H1 (cell line): Measurements from ENCODE around the gene HLA-DQA2. TPM values are rescaled to one million over a fixed set of nuclear protein-coding genes. Genes with fewer than 3 reads are reported as not detected.

Source experiments
- CTCF ChIA-PET: fragments of 300-600 bp; sonication (Branson Sonifier 250); formaldehyde crosslinking; loops from one replicate; lab custom pipeline; 2021; ENCODE audit not compliant: partially characterized antibody; lab: Charles Lee
- POLR2A ChIA-PET: fragments of 300-600 bp; sonication (Branson Sonifier 250); formaldehyde crosslinking; loops from one replicate; lab custom pipeline; 2021; ENCODE audit warnings: inconsistent platforms; ENCODE audit not compliant: partially characterized antibody; lab: Charles Lee
- DNase-seq, 2 experiments: peaks; one replicate each; pipeline versions ENCODE4 v3.0.0 to v3.0.0-alpha.2; 2010 to 2022; ENCODE audit warnings: low spot score in 2 of 2, low read depth in 1 of 2, mixed read lengths in 1 of 2
- FAIRE-seq: peaks from 2 replicates; lab custom pipeline; 2011; peaks lifted over from hg19 to GRCh38; lab: Jason Lieb, UNC
- H2AFZ ChIP-seq: 2 replicates; pipeline ENCODE4 v1.8.1; 2012; ENCODE audit warnings: low read length, inconsistent platforms
- H2AK5ac ChIP-seq: 2 replicates; pipeline ENCODE4 v1.6.1; 2013; ENCODE audit warnings: low read depth, low read length
- H2BK120ac ChIP-seq: replicated peaks from 2 replicates; pipeline ENCODE3; 2013; ENCODE audit warnings: low read depth, low read length, inconsistent platforms
- H2BK12ac ChIP-seq: 2 replicates; pipeline ENCODE4 v1.6.1; 2013; ENCODE audit warnings: low read depth, low read length
- H2BK15ac ChIP-seq: 2 replicates; pipeline ENCODE4 v1.6.1; 2013; ENCODE audit warnings: low read length
- H2BK20ac ChIP-seq: 2 replicates; pipeline ENCODE4 v1.6.1; 2013; ENCODE audit warnings: low read length
- H2BK5ac ChIP-seq: 2 replicates; pipeline ENCODE4 v1.6.1; 2013; ENCODE audit warnings: low read depth, low read length
- H3K14ac ChIP-seq: 2 replicates; pipeline ENCODE4 v1.6.1; 2013; ENCODE audit warnings: inconsistent platforms; ENCODE audit not compliant: insufficient read length
- H3K18ac ChIP-seq: 2 replicates; pipeline ENCODE4 v1.6.1; 2013; ENCODE audit warnings: low read length; ENCODE audit errors: extremely low read depth
- H3K23ac ChIP-seq: 2 replicates; pipeline ENCODE4 v1.6.1; 2013; ENCODE audit warnings: inconsistent platforms; ENCODE audit not compliant: insufficient read length
- H3K23me2 ChIP-seq: 2 replicates; pipeline ENCODE4 v1.6.1; 2013; ENCODE audit warnings: low read depth, low read length
- H3K27ac ChIP-seq: 2 replicates; pipeline ENCODE4 v1.6.1; 2011; ENCODE audit warnings: low read depth, low read length, inconsistent platforms
- H3K27me3 ChIP-seq, 4 experiments: replicated peaks in 1 of 4; 1 replicate in 1 of 4; 2 replicates in 3 of 4; pipeline versions ENCODE4 v1.6.1 to v1.8.1; 2011 to 2013; ENCODE audit warnings: low read length in 3 of 4, mild to moderate bottlenecking in 3 of 4, inconsistent platforms in 2 of 4, mixed read lengths in 2 of 4, moderate library complexity in 1 of 4; ENCODE audit not compliant: control insufficient read depth in 3 of 4, insufficient read depth in 3 of 4; ENCODE audit errors: extremely low read depth in 1 of 4
- H3K36me3 ChIP-seq, 4 experiments: 2 replicates each; pipeline versions ENCODE4 v1.6.1 to v1.8.1; 2011 to 2013; ENCODE audit warnings: mild to moderate bottlenecking in 4 of 4, low read length in 3 of 4, moderate library complexity in 2 of 4, control low read depth in 1 of 4, inconsistent platforms in 1 of 4; ENCODE audit not compliant: insufficient read depth in 4 of 4, control insufficient read depth in 2 of 4
- H3K4ac ChIP-seq: replicated peaks from 2 replicates; pipeline ENCODE3; 2013; ENCODE audit warnings: low read length, low read depth, mixed read lengths, inconsistent platforms; ENCODE audit not compliant: insufficient read length
- H3K4me1 ChIP-seq, 4 experiments: replicated peaks in 1 of 4; 1 replicate in 1 of 4; 2 replicates in 3 of 4; pipeline versions ENCODE4 v1.6.1 to v1.8.1; 2011 to 2013; ENCODE audit warnings: low read length in 3 of 4, inconsistent platforms in 2 of 4, mixed read lengths in 1 of 4; ENCODE audit not compliant: insufficient read depth in 4 of 4, control insufficient read depth in 3 of 4
- H3K4me2 ChIP-seq, 2 experiments: 2 replicates each; pipeline versions ENCODE4 v1.6.1 to v1.8.1; 2011 to 2013; ENCODE audit warnings: low read depth in 2 of 2, low read length in 2 of 2, control low read depth in 1 of 2, inconsistent platforms in 1 of 2, mild to moderate bottlenecking in 1 of 2; ENCODE audit not compliant: insufficient read depth in 1 of 2
- H3K4me3 ChIP-seq, 4 experiments: fragments of 200-600, 300-600 bp in 1 of 4; sonication (generic), shearing (Covaris generic), sonication (Bioruptor Twin) in 1 of 4; 2 replicates each; pipeline versions ENCODE4 v1.5.1 to v1.8.1; 2011 to 2016; ENCODE audit warnings: low read length in 4 of 4, low read depth in 3 of 4, control low read depth in 2 of 4, inconsistent platforms in 2 of 4, mild to moderate bottlenecking in 2 of 4, mixed read lengths in 1 of 4, moderate library complexity in 1 of 4; ENCODE audit not compliant: insufficient read depth in 2 of 4; ENCODE audit errors: extremely low read depth in 1 of 4
- H3K56ac ChIP-seq: replicated peaks from 2 replicates; pipeline ENCODE3; 2013; ENCODE audit warnings: low read depth, mild to moderate bottlenecking, mixed read lengths, low read length, inconsistent platforms; ENCODE audit not compliant: insufficient read length
- H3K79me1 ChIP-seq: 2 replicates; pipeline ENCODE4 v1.6.1; 2013; ENCODE audit warnings: low read depth, low read length, control low read depth
- H3K79me2 ChIP-seq, 2 experiments: 2 replicates each; pipeline versions ENCODE4 v1.6.1 to v1.8.1; 2012 to 2013; ENCODE audit warnings: low read length in 2 of 2, mild to moderate bottlenecking in 2 of 2, inconsistent platforms in 1 of 2; ENCODE audit not compliant: insufficient read depth in 2 of 2, control insufficient read depth in 1 of 2
- H3K9ac ChIP-seq, 4 experiments: replicated peaks in 1 of 4; 1 replicate in 1 of 4; 2 replicates in 3 of 4; pipeline versions ENCODE4 v1.6.1 to v1.8.1; 2011 to 2013; ENCODE audit warnings: low read depth in 3 of 4, low read length in 3 of 4, control low read depth in 2 of 4, mild to moderate bottlenecking in 2 of 4, moderate library complexity in 2 of 4, inconsistent platforms in 1 of 4; ENCODE audit errors: extremely low read depth in 1 of 4
- H3K9me3 ChIP-seq, 2 experiments: 2 replicates each; pipeline versions ENCODE4 v1.6.1 to v1.8.1; 2012 to 2013; ENCODE audit warnings: mild to moderate bottlenecking in 2 of 2, moderate library complexity in 2 of 2, control low read depth in 1 of 2, inconsistent platforms in 1 of 2, low read depth in 1 of 2, low read length in 1 of 2, mixed read lengths in 1 of 2; ENCODE audit not compliant: insufficient read depth in 2 of 2
- H4K20me1 ChIP-seq, 2 experiments: replicated peaks in 1 of 2; 2 replicates each; pipeline versions ENCODE3 to v1.8.1; 2011 to 2013; ENCODE audit warnings: inconsistent platforms in 2 of 2, low read length in 2 of 2, mild to moderate bottlenecking in 1 of 2; ENCODE audit not compliant: insufficient read depth in 2 of 2, control insufficient read depth in 1 of 2
- H4K5ac ChIP-seq: 2 replicates; pipeline ENCODE4 v1.6.1; 2013; ENCODE audit warnings: low read length, low read depth, mixed read lengths, inconsistent platforms; ENCODE audit not compliant: insufficient read length
- H4K8ac ChIP-seq: 2 replicates; pipeline ENCODE4 v1.8.0; 2013; ENCODE audit warnings: mild to moderate bottlenecking, moderate library complexity, low read length, inconsistent platforms; ENCODE audit not compliant: insufficient read depth; ENCODE audit errors: extremely low read depth
- H4K91ac ChIP-seq: replicated peaks from 2 replicates; pipeline ENCODE3; 2013; ENCODE audit warnings: low read length, mixed read lengths, inconsistent platforms; ENCODE audit not compliant: insufficient read length
- ATF2 ChIP-seq: IDR thresholded peaks from 2 replicates; pipeline ENCODE4 v1.6.1; 2012; ENCODE audit warnings: low read length, inconsistent platforms
- CTBP2 ChIP-seq: IDR thresholded peaks from 2 replicates; pipeline ENCODE4 v1.7.0; 2011; ENCODE audit warnings: borderline replicate concordance, mild to moderate bottlenecking, moderate library complexity, mixed read lengths, low read length; ENCODE audit not compliant: insufficient read depth, insufficient read length
- EZH2 ChIP-seq: fragments of 200-600 bp; sonication (generic); IDR thresholded peaks from 2 replicates; pipeline ENCODE4 v1.7.1; 2012; ENCODE audit warnings: low read depth, mild to moderate bottlenecking, moderate library complexity, low read length, inconsistent platforms; ENCODE audit not compliant: severe bottlenecking
- HDAC2 ChIP-seq, 2 experiments: fragments of 300-600 bp in 1 of 2; sonication (generic) in 1 of 2; IDR thresholded peaks; 2 replicates each; pipeline ENCODE4 v1.6.1; 2011 to 2012; ENCODE audit warnings: low read depth in 2 of 2, low read length in 2 of 2, mild to moderate bottlenecking in 2 of 2, moderate library complexity in 2 of 2, borderline replicate concordance in 1 of 2, inconsistent platforms in 1 of 2
- HDAC6 ChIP-seq: IDR thresholded peaks from one replicate; pipeline ENCODE4 v1.7.1; 2012; ENCODE audit warnings: low read depth, mild to moderate bottlenecking, inconsistent platforms, low read length, moderate library complexity
- KDM5A ChIP-seq: fragments of 200-600 bp; IDR thresholded peaks from 2 replicates; pipeline ENCODE4 v1.7.1; 2012; ENCODE audit warnings: mild to moderate bottlenecking, low read length, inconsistent platforms, mixed read lengths
- PHF8 ChIP-seq: fragments of 200-600 bp; sonication (generic); conservative IDR thresholded peaks from 2 replicates; pipeline ENCODE4 v1.7.1; 2012; ENCODE audit warnings: low read depth, mild to moderate bottlenecking, inconsistent platforms, low read length, moderate library complexity
- POLR2AphosphoS5 ChIP-seq: IDR thresholded peaks from 2 replicates; pipeline ENCODE4 v1.6.1; 2011; ENCODE audit warnings: low read depth, low read length
- POU5F1 ChIP-seq: IDR thresholded peaks from 2 replicates; pipeline ENCODE4 v1.6.1; 2011; ENCODE audit warnings: low read depth, mild to moderate bottlenecking, low read length, moderate library complexity
- SRF ChIP-seq: IDR thresholded peaks from 2 replicates; pipeline ENCODE4 v1.6.1; 2011; ENCODE audit warnings: mild to moderate bottlenecking, low read depth, low read length, moderate library complexity
- TCF12 ChIP-seq: IDR thresholded peaks from 2 replicates; pipeline ENCODE4 v1.6.1; 2011; ENCODE audit warnings: low read depth, mild to moderate bottlenecking, low read length
- USF2 ChIP-seq: IDR thresholded peaks from 2 replicates; pipeline ENCODE4 v1.6.1; 2011; ENCODE audit warnings: low read length, improper control_type of control experiment
- WGBS, 2 experiments: shearing (Covaris generic) in 1 of 2; methylation state at CpG; one replicate each; pipeline versions ENCODE4 v1.1.6 to v1.1.7; 2013 to 2015; ENCODE audit warnings: low lambda C conversion rate in 2 of 2, mixed read lengths in 2 of 2, inconsistent platforms in 1 of 2, low coverage in 1 of 2, missing lambda C conversion rate in 1 of 2; ENCODE audit not compliant: insufficient replicate concordance in 2 of 2, insufficient coverage in 1 of 2, insufficient read length in 1 of 2; ENCODE audit errors: extremely low coverage in 1 of 2, missing lambda C conversion rate in 1 of 2; 5-methylcytosine and 5-hydroxymethylcytosine counted together
- polyA plus RNA-seq, 7 experiments: library from polyadenylated mRNA; depleted of rRNA in 3 of 7; stranded (reverse) in 5 of 7; unstranded in 2 of 7; fragments of >200 nt in 5 of 7; fragments of 200-250 nt in 2 of 7; gene quantifications; 1 replicate in 5 of 7; 2 replicates in 1 of 7; 4 replicates in 1 of 7; pipeline versions ENCODE4 v1.2.1 to v1.2.3, GENCODE V29; 2011 to 2013; ENCODE audit warnings: missing spikeins in 2 of 7, mixed read lengths in 2 of 7
- total RNA-seq: library from RNA; stranded (reverse); fragmentation: NEBNext Ultra II Directional; extraction: Animal tissue kit (Norgen Biotek cat#: 25700); gene quantifications from 2 replicates; pipeline ENCODE4 v1.2.1, GENCODE V29; 2021

The HLA-DQA2 gene
- total and polyA plus RNA-seq, 2 of the 8 experiments (the other 6 are each of a cell fraction or from before 2014, with no cell fraction given): not detected

- H3K14ac ChIP-seq: no peak overlapping the region
- H3K36me3 ChIP-seq: no peaks in the 10 kb centered on the region
- H3K27ac ChIP-seq: no peak overlapping the region
- DNase-seq (no peak), FAIRE-seq (no peak)
- WGBS, 2 experiments: 77% methylated on average over 3 of the region's 3 CpGs; no CpG with 5 or more reads in 1 of the 2 experiments
- no peaks in the 10 kb centered on the region for H3K79me1 ChIP-seq
- no peak overlapping the region for H2AK5ac ChIP-seq
- no peak overlapping the region for H2AFZ ChIP-seq
- no peak overlapping the region for H4K5ac ChIP-seq
- H3K23ac ChIP-seq: no peak overlapping the region
- no peak overlapping the region for H2BK20ac ChIP-seq
- no peak overlapping the region for H3K56ac ChIP-seq
- no peaks in the 10 kb centered on the region for H3K27me3 ChIP-seq
- no peaks in the 10 kb centered on the region for H4K20me1 ChIP-seq
- H4K91ac ChIP-seq: no peak overlapping the region
- no peak overlapping the region for H2BK12ac ChIP-seq
- no peak overlapping the region for H3K4ac ChIP-seq
- H3K4me3 ChIP-seq: no peak overlapping the region
- H3K23me2 ChIP-seq: no peaks in the 10 kb centered on the region
- H4K8ac ChIP-seq: no peak overlapping the region
- no peak overlapping the region for H2BK5ac ChIP-seq
- CTCF ChIA-PET: no interaction called here
- no peak overlapping the region for H3K18ac ChIP-seq
- no peaks in the 10 kb centered on the region for H3K9me3 ChIP-seq
- no peak overlapping the region for H2BK120ac ChIP-seq
- H3K4me1 ChIP-seq: no peaks in the 10 kb centered on the region
- H2BK15ac ChIP-seq: no peak overlapping the region
- H3K4me2 ChIP-seq: no peak overlapping the region
- no peak overlapping the region for H3K9ac ChIP-seq
- no peaks in the 10 kb centered on the region for H3K79me2 ChIP-seq
- POLR2A ChIA-PET: no interaction called here
- no peak for TF ChIP-seq TCF12
- TF ChIP-seq POU5F1: no peak
- no peak for TF ChIP-seq KDM5A
- no peak for TF ChIP-seq EZH2
- no peak for TF ChIP-seq HDAC6
- no peak for TF ChIP-seq HDAC2 (IDR thresholded peaks at IDR 0.05; ENCODE audit: borderline replicate concordance in 1 of 2, low read depth in 2 of 2, low read length in 2 of 2)
- no peak for TF ChIP-seq POLR2AphosphoS5
- TF ChIP-seq PHF8: no peak
- no peak for TF ChIP-seq CTBP2
- no peak for TF ChIP-seq USF2
- no peak for TF ChIP-seq ATF2
- no peak for TF ChIP-seq SRF
Observed at GRCh38 chr6:32718879-32719278, 22.3 kb upstream of the HLA-DQA2 start.
